ENCODE measurements around the gene FSTL4. TPM values are rescaled to one million over a fixed set of nuclear protein-coding genes. Genes with fewer than 3 reads are reported as not detected.
A peak's percentile ranks its signal among the peaks of the same experiment; 100 is the strongest.

Gene FSTL4
- polyA plus RNA-seq, 1 donor (not counting 4 experiments of a cell fraction or from before 2014, with no cell fraction given): 1.7 TPM

DNA sequence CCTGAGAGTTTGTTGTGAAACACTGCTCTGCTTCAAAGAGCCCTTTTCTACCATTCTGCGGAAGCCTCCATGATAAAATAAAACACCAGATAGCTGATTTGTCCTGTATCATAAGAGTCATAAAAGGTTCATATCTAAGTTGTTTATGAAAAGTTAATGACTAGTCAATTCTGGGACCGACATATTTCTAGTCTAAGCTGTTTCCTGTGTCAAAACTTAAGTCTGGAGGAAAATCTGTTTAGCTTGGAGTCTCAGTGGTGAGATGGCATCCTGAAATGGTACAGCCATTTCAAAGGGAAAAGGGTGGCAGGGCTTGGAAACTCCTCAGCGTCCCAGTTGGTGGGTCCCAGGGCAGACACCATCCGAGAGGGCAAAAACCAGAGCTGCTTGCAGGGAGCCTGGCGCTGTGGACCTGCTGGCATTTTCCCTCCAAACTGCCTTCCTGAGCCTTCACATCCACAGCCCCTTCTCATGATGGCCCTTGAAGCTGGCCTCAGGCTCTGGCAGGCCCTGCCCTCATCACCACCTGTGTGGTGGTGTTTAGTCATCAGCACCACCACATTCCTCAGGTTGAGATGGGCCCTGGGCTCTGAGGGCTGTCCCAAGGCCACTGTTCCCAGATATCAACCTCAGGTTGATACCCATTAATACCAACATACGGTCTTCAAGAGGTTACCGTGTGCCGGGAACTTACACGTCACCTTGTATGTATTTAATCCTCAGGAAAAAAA is 376.5 kb downstream of the FSTL4 start:
- no peaks in the 10 kb centered on the region for H3K79me2 ChIP-seq (ENCODE audit: control insufficient read depth, insufficient read depth, low read length)
- TF ChIP-seq, protein P1, sequence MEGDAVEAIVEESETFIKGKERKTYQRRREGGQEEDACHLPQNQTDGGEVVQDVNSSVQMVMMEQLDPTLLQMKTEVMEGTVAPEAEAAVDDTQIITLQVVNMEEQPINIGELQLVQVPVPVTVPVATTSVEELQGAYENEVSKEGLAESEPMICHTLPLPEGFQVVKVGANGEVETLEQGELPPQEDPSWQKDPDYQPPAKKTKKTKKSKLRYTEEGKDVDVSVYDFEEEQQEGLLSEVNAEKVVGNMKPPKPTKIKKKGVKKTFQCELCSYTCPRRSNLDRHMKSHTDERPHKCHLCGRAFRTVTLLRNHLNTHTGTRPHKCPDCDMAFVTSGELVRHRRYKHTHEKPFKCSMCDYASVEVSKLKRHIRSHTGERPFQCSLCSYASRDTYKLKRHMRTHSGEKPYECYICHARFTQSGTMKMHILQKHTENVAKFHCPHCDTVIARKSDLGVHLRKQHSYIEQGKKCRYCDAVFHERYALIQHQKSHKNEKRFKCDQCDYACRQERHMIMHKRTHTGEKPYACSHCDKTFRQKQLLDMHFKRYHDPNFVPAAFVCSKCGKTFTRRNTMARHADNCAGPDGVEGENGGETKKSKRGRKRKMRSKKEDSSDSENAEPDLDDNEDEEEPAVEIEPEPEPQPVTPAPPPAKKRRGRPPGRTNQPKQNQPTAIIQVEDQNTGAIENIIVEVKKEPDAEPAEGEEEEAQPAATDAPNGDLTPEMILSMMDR (optimal IDR thresholded peaks at IDR 0.05 in 1 of 3, IDR thresholded peaks at IDR 0.05 in 1 of 3, conservative IDR thresholded peaks at IDR 0.05 in 1 of 3; ENCODE audit: extremely low read depth in 1 of 3, insufficient read depth in 2 of 3, low read length in 3 of 3): no peak
- no peak for TF ChIP-seq EZH2 (IDR thresholded peaks at IDR 0.05; ENCODE audit: low read length)
- H3K4me3 ChIP-seq (ENCODE audit: control insufficient read depth in 2 of 3, extremely low read depth in 1 of 3, insufficient read depth in 2 of 3, low read depth in 1 of 3, low read length in 3 of 3): no peak overlapping the region
- peaks cover 38% of the 10 kb centered on the region for H3K4me1 ChIP-seq (ENCODE audit: control insufficient read depth, extremely low read depth, insufficient read depth, low read length)
- no peaks in the 10 kb centered on the region for H4K20me1 ChIP-seq (ENCODE audit: control insufficient read depth, extremely low read depth, insufficient read depth, low read length)
- FAIRE-seq (peak; percentile 91), DNase-seq (ENCODE audit: low read depth, low spot score) (no peak)
- H3K4me2 ChIP-seq (ENCODE audit: control insufficient read depth, extremely low read depth, insufficient read depth, low read depth, low read length): peak overlapping the region; percentile 48
- H3K9me3 ChIP-seq (ENCODE audit: control insufficient read depth, low read depth, low read length): no peaks in the 10 kb centered on the region
- no peaks in the 10 kb centered on the region for H3K27me3 ChIP-seq (ENCODE audit: control insufficient read depth, extremely low read depth, insufficient read depth, low read length)
- H3K27ac ChIP-seq (ENCODE audit: control insufficient read depth, insufficient read depth, low read length): no peak overlapping the region
- H3K9me1 ChIP-seq (ENCODE audit: control insufficient read depth, extremely low read depth, insufficient read depth, low read length): no peaks in the 10 kb centered on the region
- no peak overlapping the region for H2AFZ ChIP-seq (ENCODE audit: control insufficient read depth, low read length)
- dilution Hi-C loops (cut with MboI; ENCODE audit: extremely low pct_ligation_motif_present, low sequenced_read_pairs): no loop called here
- H3K36me3 ChIP-seq (ENCODE audit: control insufficient read depth in 2 of 2, extremely low read depth in 1 of 2, insufficient read depth in 2 of 2, low read length in 2 of 2): no peaks in the 10 kb centered on the region
- no peak overlapping the region for H3K9ac ChIP-seq (ENCODE audit: control insufficient read depth, extremely low read depth, insufficient read depth, low read length)

DNA sequence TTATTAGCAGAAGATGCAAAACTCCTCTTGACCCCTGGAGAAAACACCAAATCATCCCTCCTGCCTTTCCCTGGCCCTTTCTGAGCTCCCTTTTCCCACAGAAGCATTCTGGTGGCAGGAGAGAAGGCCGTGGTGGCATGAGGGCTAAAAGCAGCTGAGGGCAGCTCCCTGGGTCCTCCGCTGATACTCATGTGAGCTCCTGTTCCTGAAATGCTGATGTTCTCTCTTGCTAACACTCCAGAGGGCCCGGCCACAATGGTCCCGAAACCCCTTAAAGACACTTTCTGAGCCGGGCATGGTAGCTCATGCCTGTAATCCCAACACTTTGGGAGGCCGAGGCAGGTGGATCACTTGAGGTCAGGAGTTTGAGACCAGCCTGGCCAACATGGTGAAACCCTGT is 377.4 kb downstream of the FSTL4 start:
- no peak overlapping the region for H3K4me2 ChIP-seq (ENCODE audit: control insufficient read depth, extremely low read depth, insufficient read depth, low read depth, low read length)

More for the DNA sequence above, 377.4 kb downstream of the FSTL4 start:
- Histone ChIP-seq H3K9me1 (ENCODE audit: control insufficient read depth, extremely low read depth, insufficient read depth, low read length) (no peaks in the 10 kb centered on the region), H3K27ac (ENCODE audit: control insufficient read depth, insufficient read depth, low read length) (no peak overlapping the region), H3K9me3 (ENCODE audit: control insufficient read depth, low read depth, low read length) (no peaks in the 10 kb centered on the region), H3K4me1 (ENCODE audit: control insufficient read depth, extremely low read depth, insufficient read depth, low read length) (peaks cover 39% of the 10 kb centered on the region), H3K9ac (ENCODE audit: control insufficient read depth, extremely low read depth, insufficient read depth, low read length) (no peak overlapping the region), H3K4me3 (ENCODE audit: control insufficient read depth in 2 of 3, extremely low read depth in 1 of 3, insufficient read depth in 2 of 3, low read depth in 1 of 3, low read length in 3 of 3) (no peak overlapping the region), H2AFZ (ENCODE audit: control insufficient read depth, low read length) (no peak overlapping the region), H4K20me1 (ENCODE audit: control insufficient read depth, extremely low read depth, insufficient read depth, low read length) (no peaks in the 10 kb centered on the region), H3K79me2 (ENCODE audit: control insufficient read depth, insufficient read depth, low read length) (no peaks in the 10 kb centered on the region), H3K27me3 (ENCODE audit: control insufficient read depth, extremely low read depth, insufficient read depth, low read length) (no peaks in the 10 kb centered on the region), H3K36me3 (ENCODE audit: control insufficient read depth in 2 of 2, extremely low read depth in 1 of 2, insufficient read depth in 2 of 2, low read length in 2 of 2) (no peaks in the 10 kb centered on the region)
- no peak for FAIRE-seq
- dilution Hi-C loops (cut with MboI; ENCODE audit: extremely low pct_ligation_motif_present, low sequenced_read_pairs): no loop called here
- DNase-seq (ENCODE audit: low read depth, low spot score): no peak
- no peak for TF ChIP-seq EZH2 (IDR thresholded peaks at IDR 0.05; ENCODE audit: low read length)
- TF ChIP-seq, protein P1 (optimal IDR thresholded peaks at IDR 0.05 in 1 of 3, IDR thresholded peaks at IDR 0.05 in 1 of 3, conservative IDR thresholded peaks at IDR 0.05 in 1 of 3; ENCODE audit: extremely low read depth in 1 of 3, insufficient read depth in 2 of 3, low read length in 3 of 3): no peak

Data from keratinocyte (primary cell).